Endothelial cell of umbilical vein (primary cell): ENCODE measurements around the gene IFI27. TPM values are rescaled to one million over a fixed set of nuclear protein-coding genes. Genes with fewer than 3 reads are reported as not detected.
A peak's percentile ranks its signal among the peaks of the same experiment; 100 is the strongest.

Source experiments
- BruUV-seq: library from RNA; stranded (reverse); fragments of 400-500 nt; replicated peaks from 2 replicates; lab custom pipeline; 2021; lab: Mats Ljungman, UMichigan
- CTCF ChIA-PET: fragments of 300-600, 350-600 bp; sonication (Branson Sonifier 250); formaldehyde crosslinking; loops from one replicate; lab custom pipeline; 2021; ENCODE audit warnings: antibody characterized with exemption, inconsistent platforms; lab: Charles Lee
- POLR2A ChIA-PET: fragments of 300-600, 350-600 bp; sonication (Branson Sonifier 250); formaldehyde crosslinking; loops from one replicate; lab custom pipeline; 2021; ENCODE audit warnings: antibody characterized with exemption, inconsistent platforms; lab: Charles Lee
- DNase-seq: peaks from one replicate; pipeline ENCODE4 v3.0.0-alpha.2; 2011; ENCODE audit warnings: low read depth, low spot score
- FAIRE-seq: peaks from 2 replicates; lab custom pipeline; 2011; peaks lifted over from hg19 to GRCh38; lab: Jason Lieb, UNC
- H2AFZ ChIP-seq: 2 replicates; pipeline ENCODE4 v1.6.0; 2012; ENCODE audit warnings: low read depth, low read length, control low read depth, inconsistent platforms
- H3K27ac ChIP-seq: 2 replicates; pipeline ENCODE4 v1.5.1; 2011; ENCODE audit warnings: low read depth, mild to moderate bottlenecking, control low read depth, low read length, moderate library complexity; ENCODE audit not compliant: insufficient read depth
- H3K27me3 ChIP-seq, 2 experiments: 2 replicates each; pipeline versions ENCODE4 v1.6.0 to v1.6.1; 2011; ENCODE audit warnings: low read length in 2 of 2, mixed read lengths in 1 of 2; ENCODE audit not compliant: control insufficient read depth in 2 of 2, insufficient read depth in 2 of 2
- H3K36me3 ChIP-seq, 2 experiments: 2 replicates in 1 of 2; 3 replicates in 1 of 2; pipeline ENCODE4 v1.5.1; 2011; ENCODE audit warnings: low read length in 2 of 2, mild to moderate bottlenecking in 1 of 2, moderate library complexity in 1 of 2; ENCODE audit not compliant: control insufficient read depth in 2 of 2, insufficient read depth in 2 of 2; ENCODE audit errors: extremely low read depth in 1 of 2
- H3K4me1 ChIP-seq: 3 replicates; pipeline ENCODE4 v1.5.1; 2011; ENCODE audit warnings: mild to moderate bottlenecking, low read length; ENCODE audit not compliant: control insufficient read depth, insufficient read depth; ENCODE audit errors: extremely low read depth
- H3K4me2 ChIP-seq: 2 replicates; pipeline ENCODE4 v1.6.1; 2011; ENCODE audit warnings: low read length, control low read depth, mixed read lengths; ENCODE audit not compliant: insufficient read depth
- H3K4me3 ChIP-seq, 3 experiments: fragments of 200-600 bp in 1 of 3; sonication (generic), shearing (Covaris generic) in 1 of 3; replicated peaks in 1 of 3; 2 replicates each; pipeline ENCODE4 v1.5.1; 2011 to 2016; ENCODE audit warnings: control low read depth in 3 of 3, low read length in 3 of 3, mild to moderate bottlenecking in 2 of 3, inconsistent platforms in 1 of 3, low read depth in 1 of 3, moderate library complexity in 1 of 3; ENCODE audit not compliant: insufficient read depth in 1 of 3
- H3K79me2 ChIP-seq: 2 replicates; pipeline ENCODE4 v1.6.0; 2012; ENCODE audit warnings: low read length, inconsistent platforms; ENCODE audit not compliant: control insufficient read depth, insufficient read depth
- H3K9ac ChIP-seq: replicated peaks from 2 replicates; pipeline ENCODE3; 2011; ENCODE audit warnings: low read length, control low read depth; ENCODE audit not compliant: insufficient read depth; ENCODE audit errors: extremely low read depth
- H3K9me1 ChIP-seq: replicated peaks from 3 replicates; pipeline ENCODE4 v1.6.0; 2011; ENCODE audit warnings: mild to moderate bottlenecking, low read length; ENCODE audit not compliant: control insufficient read depth, insufficient read depth; ENCODE audit errors: extremely low read depth
- H3K9me3 ChIP-seq: replicated peaks from 2 replicates; pipeline ENCODE4 v1.5.1; 2012; ENCODE audit warnings: low read length, inconsistent platforms; ENCODE audit not compliant: control insufficient read depth, insufficient read depth
- H4K20me1 ChIP-seq: replicated peaks from 2 replicates; pipeline ENCODE3; 2011; ENCODE audit warnings: mild to moderate bottlenecking, low read length; ENCODE audit not compliant: control insufficient read depth, insufficient read depth; ENCODE audit errors: extremely low read depth
- CTCF ChIP-seq, 2 donors: IDR thresholded peaks; 1 replicate in 1 of 2; 2 replicates in 1 of 2; pipeline ENCODE4 v1.5.1; 2011; ENCODE audit warnings: low read length in 2 of 2, mild to moderate bottlenecking in 2 of 2, moderate library complexity in 2 of 2, control low read depth in 1 of 2, inconsistent platforms in 1 of 2, low read depth in 1 of 2; ENCODE audit not compliant: insufficient read depth in 1 of 2; ENCODE audit errors: extremely low read depth in 1 of 2
- EZH2 ChIP-seq: IDR thresholded peaks from 2 replicates; pipeline ENCODE4 v1.6.1; 2012; ENCODE audit warnings: borderline replicate concordance, low read depth, mild to moderate bottlenecking, moderate library complexity, low read length, inconsistent platforms; ENCODE audit not compliant: severe bottlenecking
- GATA2 ChIP-seq: IDR thresholded peaks from 2 replicates; pipeline ENCODE4 v1.7.0; 2011; ENCODE audit warnings: low read depth, mild to moderate bottlenecking, moderate library complexity, mixed read lengths, low read length; ENCODE audit not compliant: insufficient read length, insufficient read depth
- MAX ChIP-seq: IDR thresholded peaks from 2 replicates; pipeline ENCODE4 v1.6.1; 2011; ENCODE audit not compliant: insufficient read depth, insufficient read length
- MYC ChIP-seq: IDR thresholded peaks from one replicate; pipeline ENCODE4 v1.6.1; 2011; ENCODE audit warnings: mild to moderate bottlenecking, low read depth, low read length
- dilution Hi-C: fragments of 300-500 bp; cut with MboI; formaldehyde crosslinking; loops from one replicate; pipeline ENCODE4 v1.15.0; 2019; ENCODE audit warnings: low sequenced_read_pairs; ENCODE audit not compliant: extremely low pct_ligation_motif_present
- intact Hi-C: fragments of 100-400 bp; cut with micrococcal nuclease; formaldehyde crosslinking; loops from one replicate; pipeline ENCODE4 v1.10.0; 2022
- polyA plus RNA-seq, 4 experiments: library from polyadenylated mRNA; depleted of rRNA in 3 of 4; stranded (reverse) in 3 of 4; unstranded in 1 of 4; fragments of >200 nt; gene quantifications; 2 replicates each; pipeline versions ENCODE4 v1.2.1 to v1.2.3, GENCODE V29; 2011 to 2012; ENCODE audit warnings: missing spikeins in 1 of 4
- total RNA-seq: library from RNA; stranded (reverse); gene quantifications from 2 replicates; pipeline ENCODE4 v1.2.3, GENCODE V29; 2021

Gene IFI27
- total and polyA plus RNA-seq, 2 donors (not counting 3 experiments of a cell fraction or from before 2014, with no cell fraction given), result 126 to 1,265 TPM

GRCh38 chr14:94113073-94113472, 2.5 kb downstream of the IFI27 start:
- peak; percentile 66 for FAIRE-seq
- H3K4me2 ChIP-seq, result no peak overlapping the region

More at GRCh38 chr14:94113073-94113472, 2.5 kb downstream of the IFI27 start:
- Histone ChIP-seq H3K79me2 (no peaks in the 10 kb centered on the region), H3K4me3 (no peak overlapping the region), H3K36me3 (no peaks in the 10 kb centered on the region), H3K27ac (no peak overlapping the region), H3K9me3 (no peaks in the 10 kb centered on the region), H3K27me3 (no peaks in the 10 kb centered on the region), H4K20me1 (no peaks in the 10 kb centered on the region), H3K4me1 (peaks cover 19% of the 10 kb centered on the region), H3K9ac (no peak overlapping the region), H3K9me1 (no peaks in the 10 kb centered on the region), H2AFZ (no peak overlapping the region)
- ChIA-PET POLR2A (no interaction called here), CTCF (interaction anchor here (1.4 to 6.1 kb wide), 3 partner anchors 18 to 84 kb away, joined by 3 to 67 read pairs (median 8); partner anchors contain the start of gene IFI27L2)
- intact Hi-C loops, result loop anchor here (10.0 kb wide), 1 partner anchor 1058 kb away; no protein-coding TSS in a partner anchor
- dilution Hi-C loops, result no loop called here
- no TSS peak for BruUV-seq
- no peak for DNase-seq
- TF ChIP-seq MAX (no peak), EZH2 (no peak), CTCF (IDR thresholded peaks at IDR 0.05; ENCODE audit: extremely low read depth in 1 of 2, insufficient read depth in 1 of 2, low read depth in 1 of 2, low read length in 2 of 2) (no peak), MYC (no peak), GATA2 (no peak)
